A172 (cell line): ENCODE results near the gene TMSB4X. TPM values are rescaled to one million over a fixed set of nuclear protein-coding genes. Genes with fewer than 3 reads are reported as not detected.
"Not testable (repeated sequence)": the region's sequence is repeated elsewhere in the genome, so short reads cannot be mapped to it uniquely, and the experiment has no call there.

Source experiments
- DNase-seq: peaks from one replicate; pipeline ENCODE4 v3.0.0-alpha.2; 2015; ENCODE audit warnings: low spot score
- total RNA-seq: library from RNA; depleted of rRNA; stranded (reverse); fragments of >200 nt; shearing (Covaris generic); gene quantifications from 2 replicates; pipeline ENCODE4 v1.2.3, GENCODE V29; 2014

Gene TMSB4X
- total RNA-seq, 1 experiment from 2014 or later: 16,946 TPM

GRCh38 chrX:12975991-12976558, 1.2 kb downstream of the TMSB4X start:
- DNase-seq: peak; percentile 62

- DNase-seq: not testable (repeated sequence)
Measured at GRCh38 chrX:12976819-12977732, 2.2 kb downstream of the TMSB4X start.

- DNase-seq: no peak
Measured at GRCh38 chrX:12977761-12978204, 2.9 kb downstream of the TMSB4X start.

GRCh38 chrX:12978205-12979025, 3.5 kb downstream of the TMSB4X start:
- peak; percentile 75 for DNase-seq

GRCh38 chrX:12979026-12979607, 4.2 kb downstream of the TMSB4X start:
- DNase-seq: no peak

- DNase-seq: no peak
Measured at GRCh38 chrX:12979616-12980015, 4.7 kb downstream of the TMSB4X start.

GRCh38 chrX:12980039-12980438, 5.1 kb downstream of the TMSB4X start:
- not testable (repeated sequence) for DNase-seq

GRCh38 chrX:12981880-12982279, 7.0 kb downstream of the TMSB4X start:
- no peak for DNase-seq

- DNase-seq: peak; percentile 88
Measured at GRCh38 chrX:12984603-12985319, 9.9 kb downstream of the TMSB4X start.

GRCh38 chrX:12985331-12985730, 10.4 kb downstream of the TMSB4X start:
- DNase-seq: no peak

- DNase-seq: no peak
Measured at GRCh38 chrX:12986164-12986779, 11.4 kb downstream of the TMSB4X start.

GRCh38 chrX:12986886-12987285, 12.0 kb downstream of the TMSB4X start:
- no peak for DNase-seq

GRCh38 chrX:12987340-12987739, 12.4 kb downstream of the TMSB4X start:
- no peak for DNase-seq

GRCh38 chrX:12987900-12988594, 13.1 kb downstream of the TMSB4X start:
- no peak for DNase-seq

- peak; percentile 85 for DNase-seq
Measured at GRCh38 chrX:12988797-12989196, 13.9 kb downstream of the TMSB4X start.

- DNase-seq: no peak
Measured at GRCh38 chrX:12989461-12989860, 14.6 kb downstream of the TMSB4X start.

GRCh38 chrX:12991575-12991974, 16.7 kb downstream of the TMSB4X start:
- no peak for DNase-seq

- DNase-seq: no peak
Measured at GRCh38 chrX:12992544-12993118, 17.7 kb downstream of the TMSB4X start.

- DNase-seq: no peak
Measured at GRCh38 chrX:12993826-12994225, 18.9 kb downstream of the TMSB4X start.

- DNase-seq: no peak
Measured at GRCh38 chrX:12994321-12994720, 19.4 kb downstream of the TMSB4X start.
